Suprapubic skin (tissue), 4 donors: ENCODE data around the gene POLR2J. TPM values are rescaled to one million over a fixed set of nuclear protein-coding genes. Genes with fewer than 3 reads are reported as not detected.

Experiments used
- DNase-seq, 2 donors: peaks; one replicate each; pipeline ENCODE4 v3.0.0-alpha.2; 2019; ENCODE audit warnings: low spot score in 2 of 2
- H3K27ac ChIP-seq: fragments of 200-600 bp; sonication (generic); one replicate; pipeline ENCODE4 v1.5.1; 2019
- H3K27me3 ChIP-seq: fragments of 200-600 bp; sonication (generic); one replicate; pipeline ENCODE4 v1.5.1; 2019
- H3K36me3 ChIP-seq: fragments of 200-600 bp; sonication (generic); one replicate; pipeline ENCODE4 v1.5.1; 2019
- H3K4me1 ChIP-seq: fragments of 200-600 bp; sonication (generic); one replicate; pipeline ENCODE4 v1.5.1; 2019
- H3K4me3 ChIP-seq: fragments of 200-600 bp; sonication (generic); one replicate; pipeline ENCODE4 v1.5.1; 2019; ENCODE audit warnings: mild to moderate bottlenecking
- H3K9me3 ChIP-seq: fragments of 200-600 bp; sonication (generic); one replicate; pipeline ENCODE4 v1.5.1; 2019
- CTCF ChIP-seq, 2 donors: fragments of 200-600 bp in 1 of 2; fragments of 450-650 bp in 1 of 2; sonication (generic) in 1 of 2; IDR thresholded peaks; one replicate each; pipeline ENCODE4 v1.5.1; 2016 to 2019; ENCODE audit warnings: antibody characterized with exemption in 2 of 2, mild to moderate bottlenecking in 1 of 2, moderate library complexity in 1 of 2
- EP300 ChIP-seq: sonication (generic); formaldehyde crosslinking; IDR thresholded peaks from one replicate; pipeline ENCODE4 v1.6.1; 2017; ENCODE audit warnings: antibody characterized with exemption
- POLR2A ChIP-seq, 2 donors: fragments of 450-650 bp; IDR thresholded peaks; one replicate each; pipeline ENCODE4 v1.6.1; 2017; ENCODE audit warnings: antibody characterized with exemption in 2 of 2, mild to moderate bottlenecking in 2 of 2, moderate library complexity in 2 of 2
- POLR2AphosphoS5 ChIP-seq, 3 donors: sonication (generic); formaldehyde crosslinking; IDR thresholded peaks; one replicate each; pipeline ENCODE4 v1.6.1; 2017; ENCODE audit warnings: antibody characterized with exemption in 3 of 3
- WGBS: methylation state at CpG from one replicate; pipeline ENCODE4 v1.1.5; 2018; 5-methylcytosine and 5-hydroxymethylcytosine counted together
- total RNA-seq, 4 donors: library from RNA; depleted of rRNA; stranded (reverse); fragments of >200 nt; gene quantifications; one replicate each; pipeline ENCODE4 v1.1.0, GENCODE V29; 2016

POLR2J gene
- total RNA-seq, 4 donors from 2014 or later = 9.5 to 29.0 (median 19.3) TPM

GRCh38 chr7:102432442-102433218 lies 46.1 kb downstream of the POLR2J start:
- Histone ChIP-seq H3K4me1 (peaks cover 36% of the 10 kb centered on the region), H3K27ac (no peak overlapping the region), H3K4me3 (peak overlapping the region; percentile 89), H3K36me3 (no peaks in the 10 kb centered on the region), H3K9me3 (no peaks in the 10 kb centered on the region), H3K27me3 (no peaks in the 10 kb centered on the region)
- DNase-seq = no peak
- TF ChIP-seq POLR2A (IDR thresholded peaks at IDR 0.05) = no peak
- no peak for TF ChIP-seq CTCF (IDR thresholded peaks at IDR 0.05)
- no peak for TF ChIP-seq POLR2AphosphoS5 (IDR thresholded peaks at IDR 0.05)
- no peak for TF ChIP-seq EP300
- WGBS = 30% methylated on average over 15 of the region's 27 CpGs

- peak overlapping the region; percentile 22 for H3K27ac ChIP-seq
- H3K36me3 ChIP-seq = peaks cover 2% of the 10 kb centered on the region
- WGBS = 45% methylated on average over 12 of the region's 17 CpGs
- no peaks in the 10 kb centered on the region for H3K9me3 ChIP-seq
- no peak overlapping the region for H3K4me3 ChIP-seq
- H3K27me3 ChIP-seq = no peaks in the 10 kb centered on the region
- H3K4me1 ChIP-seq = peaks cover 37% of the 10 kb centered on the region
- no peak for TF ChIP-seq CTCF (IDR thresholded peaks at IDR 0.05)
- no peak for TF ChIP-seq EP300
- no peak for TF ChIP-seq POLR2A (IDR thresholded peaks at IDR 0.05)
- TF ChIP-seq POLR2AphosphoS5 (IDR thresholded peaks at IDR 0.05) = no peak
- no peak for DNase-seq
These were observed 47.0 kb downstream of the POLR2J start for GRCh38 chr7:102431617-102432298.

GRCh38 chr7:102429141-102429899 lies 49.4 kb downstream of the POLR2J start:
- peaks cover 26% of the 10 kb centered on the region for H3K36me3 ChIP-seq
- TF ChIP-seq POLR2A (IDR thresholded peaks at IDR 0.05) = no peak
- TF ChIP-seq EP300 = no peak
- WGBS = 86% methylated on average over 10 of the region's 10 CpGs
- H3K27me3 ChIP-seq = no peaks in the 10 kb centered on the region
- H3K4me3 ChIP-seq = no peak overlapping the region
- H3K4me1 ChIP-seq = peaks cover 36% of the 10 kb centered on the region
- no peak overlapping the region for H3K27ac ChIP-seq
- no peaks in the 10 kb centered on the region for H3K9me3 ChIP-seq
- no peak for DNase-seq

GRCh38 chr7:102427019-102427405 lies 51.7 kb downstream of the POLR2J start:
- H3K4me1 ChIP-seq = peaks cover 17% of the 10 kb centered on the region
- H3K9me3 ChIP-seq = no peaks in the 10 kb centered on the region
- 76% methylated on average over 4 of the region's 5 CpGs for WGBS
- no peak for DNase-seq
- H3K36me3 ChIP-seq = peaks cover 36% of the 10 kb centered on the region
- no peak for TF ChIP-seq CTCF (IDR thresholded peaks at IDR 0.05)
- TF ChIP-seq POLR2A (IDR thresholded peaks at IDR 0.05) = no peak
- no peak for TF ChIP-seq POLR2AphosphoS5 (IDR thresholded peaks at IDR 0.05)
- no peak for TF ChIP-seq EP300
- no peak overlapping the region for H3K4me3 ChIP-seq
- no peaks in the 10 kb centered on the region for H3K27me3 ChIP-seq
- no peak overlapping the region for H3K27ac ChIP-seq

GRCh38 chr7:102426268-102427018 lies 52.3 kb downstream of the POLR2J start:
- no peak overlapping the region for H3K4me3 ChIP-seq
- H3K36me3 ChIP-seq = peaks cover 41% of the 10 kb centered on the region
- H3K27me3 ChIP-seq = no peaks in the 10 kb centered on the region
- no peaks in the 10 kb centered on the region for H3K9me3 ChIP-seq
- peak overlapping the region; percentile 56 for H3K27ac ChIP-seq
- DNase-seq = no peak
- TF ChIP-seq CTCF (IDR thresholded peaks at IDR 0.05) = no peak
- TF ChIP-seq POLR2A (IDR thresholded peaks at IDR 0.05) = no peak
- no peak for TF ChIP-seq POLR2AphosphoS5 (IDR thresholded peaks at IDR 0.05)
- no peak for TF ChIP-seq EP300
- WGBS = 78% methylated on average over 15 of the region's 16 CpGs
- H3K4me1 ChIP-seq = peaks cover 12% of the 10 kb centered on the region
